Stimulated activated naive CD8-positive, alpha-beta T cell treated with anti-CD3 and anti-CD28 coated beads, Interleukin-15, Interleukin-2, amounts not matched to agents 100 ng/mL and 50 ng/mL, for 24 hours (primary cell): ENCODE data around the gene PCYT2.

Source experiments
- H3K27ac Mint-ChIP-seq: one replicate; pipeline ENCODE4 v1.8.0; 2021; ENCODE audit warnings: mild to moderate bottlenecking, mixed read lengths
- H3K27me3 Mint-ChIP-seq: one replicate; pipeline ENCODE4 v1.8.0; 2021; ENCODE audit warnings: mixed read lengths
- H3K36me3 Mint-ChIP-seq: one replicate; pipeline ENCODE4 v1.8.0; 2021; ENCODE audit warnings: low read depth, mixed read lengths
- H3K4me1 Mint-ChIP-seq: one replicate; pipeline ENCODE4 v1.8.0; 2021; ENCODE audit warnings: low read depth, mixed read lengths
- H3K4me3 Mint-ChIP-seq: one replicate; pipeline ENCODE4 v1.8.0; 2021; ENCODE audit warnings: mild to moderate bottlenecking, mixed read lengths
- H3K9me3 Mint-ChIP-seq: one replicate; pipeline ENCODE4 v1.8.0; 2021; ENCODE audit warnings: mixed read lengths

PCYT2 gene

DNA sequence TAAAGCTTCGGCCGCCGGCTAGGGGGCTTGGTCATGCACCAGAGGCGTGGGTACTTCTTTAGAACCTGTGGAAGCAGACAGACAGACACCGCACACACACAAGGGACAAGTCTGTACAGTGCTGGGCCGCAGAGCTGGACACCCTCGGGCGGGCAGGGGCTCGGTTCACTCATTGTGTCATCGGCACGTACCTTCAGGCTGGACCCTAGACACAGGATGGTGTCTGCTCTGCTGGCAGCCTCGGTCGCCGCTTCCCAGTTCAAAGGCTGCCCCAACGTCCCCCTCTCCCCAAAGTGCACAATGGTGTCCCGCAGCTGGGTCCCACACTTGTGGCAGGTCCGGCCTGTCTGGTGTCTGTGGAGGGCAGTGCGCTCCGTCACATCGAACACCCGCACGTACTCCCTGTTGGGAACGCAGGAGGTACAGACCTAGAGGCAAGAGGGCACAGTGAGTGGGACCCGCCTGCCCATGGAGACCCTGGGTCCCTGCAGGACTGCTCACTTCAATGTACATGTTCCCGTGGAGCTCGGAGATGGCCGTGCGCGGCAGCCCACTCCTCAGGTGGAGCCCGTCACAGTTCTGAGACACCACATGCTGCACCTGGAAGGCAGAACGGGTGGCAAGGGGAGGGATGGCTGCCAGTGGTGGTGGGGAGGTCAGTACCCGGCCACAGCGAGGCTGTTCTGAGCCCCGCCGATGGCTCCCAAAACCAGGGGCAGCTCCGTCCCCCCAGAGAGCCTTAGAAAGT lies 3.1 kb upstream of the PCYT2 start:
- no peak overlapping the region for H3K4me3 Mint-ChIP-seq
- peaks cover 30% of the 10 kb centered on the region for H3K4me1 Mint-ChIP-seq
- no peaks in the 10 kb centered on the region for H3K9me3 Mint-ChIP-seq
- H3K27me3 Mint-ChIP-seq: no peaks in the 10 kb centered on the region
- peaks cover 36% of the 10 kb centered on the region for H3K36me3 Mint-ChIP-seq
- no peak overlapping the region for H3K27ac Mint-ChIP-seq

- Mint-ChIP-seq H3K4me3 (no peak overlapping the region), H3K27ac (no peak overlapping the region), H3K9me3 (no peaks in the 10 kb centered on the region), H3K27me3 (no peaks in the 10 kb centered on the region), H3K4me1 (peaks cover 30% of the 10 kb centered on the region), H3K36me3 (peaks cover 30% of the 10 kb centered on the region)
Measured at GRCh38 chr17:81913394-81914102, 2.3 kb upstream of the PCYT2 start.

- Mint-ChIP-seq H3K9me3 (no peaks in the 10 kb centered on the region), H3K27me3 (no peaks in the 10 kb centered on the region), H3K4me1 (peaks cover 25% of the 10 kb centered on the region), H3K4me3 (peak overlapping the region; percentile 12), H3K36me3 (peaks cover 30% of the 10 kb centered on the region), H3K27ac (no peak overlapping the region)
Measured at GRCh38 chr17:81912441-81913309, 1.5 kb upstream of the PCYT2 start.

- Mint-ChIP-seq H3K4me1 (peaks cover 20% of the 10 kb centered on the region), H3K9me3 (no peaks in the 10 kb centered on the region), H3K4me3 (peak overlapping the region; percentile 12), H3K27me3 (no peaks in the 10 kb centered on the region), H3K36me3 (peaks cover 26% of the 10 kb centered on the region), H3K27ac (no peak overlapping the region)
Measured at GRCh38 chr17:81911969-81912368, 770 bp upstream of the PCYT2 start.

- H3K4me3 Mint-ChIP-seq: peak overlapping the region; percentile 85
- H3K27me3 Mint-ChIP-seq: no peaks in the 10 kb centered on the region
- no peak overlapping the region for H3K27ac Mint-ChIP-seq
- H3K36me3 Mint-ChIP-seq: peaks cover 19% of the 10 kb centered on the region
- H3K9me3 Mint-ChIP-seq: no peaks in the 10 kb centered on the region
- H3K4me1 Mint-ChIP-seq: peaks cover 10% of the 10 kb centered on the region
Measured at GRCh38 chr17:81910840-81911276, 341 bp downstream of the PCYT2 start.

DNA sequence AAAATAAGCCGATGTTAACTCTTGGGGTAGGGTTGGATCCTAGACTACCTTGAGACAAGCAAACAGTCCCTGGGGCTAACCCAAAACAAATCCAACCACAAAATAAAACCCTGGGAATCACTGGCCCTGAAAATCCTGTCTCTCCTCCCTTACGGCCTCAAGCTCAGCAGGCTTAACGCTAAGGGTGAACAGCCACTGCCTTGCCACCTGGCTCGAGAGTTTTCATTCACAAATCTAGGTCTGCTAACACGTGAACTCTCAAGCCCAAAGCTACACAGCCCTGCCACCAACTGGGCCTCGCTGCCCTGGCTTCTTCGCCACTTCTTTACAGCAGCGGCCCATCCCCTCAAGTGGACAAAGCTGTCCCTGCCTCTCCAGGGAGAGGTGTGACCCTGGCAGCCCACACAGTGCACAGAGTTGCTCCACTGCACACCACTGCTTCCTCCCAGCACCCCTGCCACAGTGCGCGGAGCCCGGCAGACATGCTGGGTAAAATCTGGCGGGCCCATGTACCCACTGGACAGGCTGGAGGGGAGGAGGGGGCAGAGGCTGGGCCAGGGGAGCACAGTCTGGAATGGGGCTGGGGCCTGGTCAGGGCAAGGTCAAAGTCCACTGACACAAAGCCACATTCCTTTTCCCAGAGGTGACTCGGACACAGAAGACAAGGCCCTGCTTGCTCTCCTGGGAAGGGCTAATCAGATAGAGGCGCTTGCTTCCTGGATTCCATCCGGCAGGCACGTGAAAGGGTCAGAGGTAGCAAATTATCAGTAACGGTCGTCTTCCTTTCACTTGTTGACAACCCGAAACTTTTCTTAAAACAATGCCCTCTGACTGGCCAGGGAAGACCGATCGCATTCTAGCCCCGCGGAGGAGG lies 996 bp downstream of the PCYT2 start:
- Mint-ChIP-seq H3K36me3 (peaks cover 16% of the 10 kb centered on the region), H3K4me3 (peak overlapping the region; percentile 85)

GRCh38 chr17:81909231-81909630 lies 2.0 kb downstream of the PCYT2 start:
- Mint-ChIP-seq H3K4me3 (no peak overlapping the region), H3K4me1 (peaks cover 8% of the 10 kb centered on the region), H3K27me3 (no peaks in the 10 kb centered on the region), H3K27ac (no peak overlapping the region), H3K9me3 (no peaks in the 10 kb centered on the region), H3K36me3 (peaks cover 16% of the 10 kb centered on the region)

More for the DNA sequence above, 996 bp downstream of the PCYT2 start:
- Mint-ChIP-seq H3K27ac (no peak overlapping the region), H3K9me3 (no peaks in the 10 kb centered on the region), H3K27me3 (no peaks in the 10 kb centered on the region), H3K4me1 (peaks cover 8% of the 10 kb centered on the region)

DNA sequence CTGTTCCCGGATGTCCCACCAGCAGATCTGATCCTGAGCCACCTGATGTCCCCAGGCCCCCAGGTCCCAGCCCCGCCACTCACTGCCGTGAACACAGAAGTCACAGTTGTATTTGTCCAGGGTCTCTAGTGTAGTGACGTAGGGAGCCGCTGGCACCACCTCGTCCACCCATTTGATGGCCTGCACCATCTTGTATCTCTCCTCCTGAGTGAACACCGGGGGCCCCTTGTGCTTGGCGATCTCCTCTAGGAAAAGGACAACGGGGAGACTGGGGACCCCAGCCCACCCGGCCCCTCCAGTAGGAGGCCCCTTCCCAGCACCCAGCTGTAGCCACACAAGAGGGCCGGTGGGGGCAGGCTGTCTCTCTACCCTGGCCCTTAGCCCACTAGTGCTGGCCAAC lies 2.4 kb downstream of the PCYT2 start:
- Mint-ChIP-seq H3K27me3 (no peaks in the 10 kb centered on the region), H3K4me3 (no peak overlapping the region), H3K36me3 (peaks cover 16% of the 10 kb centered on the region), H3K27ac (no peak overlapping the region), H3K4me1 (peaks cover 8% of the 10 kb centered on the region), H3K9me3 (no peaks in the 10 kb centered on the region)

GRCh38 chr17:81907219-81908145 lies 3.7 kb downstream of the PCYT2 start:
- H3K27ac Mint-ChIP-seq: no peak overlapping the region
- peaks cover 5% of the 10 kb centered on the region for H3K36me3 Mint-ChIP-seq
- no peak overlapping the region for H3K4me3 Mint-ChIP-seq

GRCh38 chr17:81906476-81907218 lies 4.6 kb downstream of the PCYT2 start:
- Mint-ChIP-seq H3K9me3 (no peaks in the 10 kb centered on the region), H3K27ac (no peak overlapping the region), H3K4me1 (peaks cover under 1% of the 10 kb centered on the region), H3K27me3 (no peaks in the 10 kb centered on the region), H3K36me3 (no peaks in the 10 kb centered on the region), H3K4me3 (no peak overlapping the region)

More at GRCh38 chr17:81907219-81908145, 3.7 kb downstream of the PCYT2 start:
- H3K27me3 Mint-ChIP-seq: no peaks in the 10 kb centered on the region
- H3K9me3 Mint-ChIP-seq: no peaks in the 10 kb centered on the region
- H3K4me1 Mint-ChIP-seq: peaks cover 3% of the 10 kb centered on the region

DNA sequence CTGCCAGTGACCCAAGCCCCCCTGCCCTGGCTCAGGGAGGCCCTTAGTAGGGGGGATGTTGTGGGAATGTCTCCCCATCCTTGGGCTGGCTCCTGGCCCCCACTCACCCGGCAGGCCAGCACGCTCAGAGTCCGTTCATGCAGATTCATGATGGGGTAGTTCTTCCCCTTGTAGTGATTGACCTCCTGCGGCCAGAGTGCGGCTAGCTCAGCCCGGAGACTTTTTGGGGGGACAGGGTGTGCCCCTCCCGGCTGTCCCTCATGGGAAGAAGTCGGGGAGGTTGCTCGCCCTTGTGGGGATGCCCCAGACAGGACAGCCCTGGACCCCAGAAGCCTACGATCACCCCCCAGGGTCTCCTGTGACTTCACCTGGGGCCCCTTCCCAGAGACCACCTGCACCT lies 5.2 kb downstream of the PCYT2 start:
- peaks cover 5% of the 10 kb centered on the region for H3K27me3 Mint-ChIP-seq
- H3K4me3 Mint-ChIP-seq: no peak overlapping the region
- H3K36me3 Mint-ChIP-seq: no peaks in the 10 kb centered on the region
- H3K9me3 Mint-ChIP-seq: no peaks in the 10 kb centered on the region
- H3K27ac Mint-ChIP-seq: no peak overlapping the region
- peaks cover 5% of the 10 kb centered on the region for H3K4me1 Mint-ChIP-seq

GRCh38 chr17:81905424-81905875 lies 5.7 kb downstream of the PCYT2 start:
- Mint-ChIP-seq H3K4me1 (peaks cover 9% of the 10 kb centered on the region), H3K27ac (no peak overlapping the region), H3K27me3 (peaks cover 9% of the 10 kb centered on the region), H3K9me3 (no peaks in the 10 kb centered on the region), H3K36me3 (peaks cover under 1% of the 10 kb centered on the region), H3K4me3 (no peak overlapping the region)
